ENCODE measurements around the gene CLASP1.

DNA sequence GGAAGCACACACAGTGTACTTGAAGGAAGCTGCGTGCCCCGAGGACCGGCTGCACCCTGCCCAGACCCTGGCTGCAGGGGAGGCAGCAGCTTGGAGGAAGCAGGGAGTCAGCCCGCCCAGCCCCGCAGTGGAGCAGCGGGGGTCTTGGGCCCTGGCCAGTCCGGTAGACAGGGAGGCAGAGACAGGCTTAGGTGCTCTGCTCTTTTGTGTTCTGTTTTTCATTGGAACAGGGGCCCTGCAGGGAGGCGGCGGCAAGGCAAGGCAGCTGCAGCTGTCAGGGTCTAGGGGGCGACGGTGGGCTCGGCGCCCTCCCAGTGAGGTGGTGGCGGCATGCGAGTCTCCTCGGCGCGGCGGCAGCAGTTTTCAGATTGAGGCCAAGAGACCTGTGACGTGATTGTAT, 311.0 kb downstream of the CLASP1 start:
- TF ChIP-seq, protein P1, sequence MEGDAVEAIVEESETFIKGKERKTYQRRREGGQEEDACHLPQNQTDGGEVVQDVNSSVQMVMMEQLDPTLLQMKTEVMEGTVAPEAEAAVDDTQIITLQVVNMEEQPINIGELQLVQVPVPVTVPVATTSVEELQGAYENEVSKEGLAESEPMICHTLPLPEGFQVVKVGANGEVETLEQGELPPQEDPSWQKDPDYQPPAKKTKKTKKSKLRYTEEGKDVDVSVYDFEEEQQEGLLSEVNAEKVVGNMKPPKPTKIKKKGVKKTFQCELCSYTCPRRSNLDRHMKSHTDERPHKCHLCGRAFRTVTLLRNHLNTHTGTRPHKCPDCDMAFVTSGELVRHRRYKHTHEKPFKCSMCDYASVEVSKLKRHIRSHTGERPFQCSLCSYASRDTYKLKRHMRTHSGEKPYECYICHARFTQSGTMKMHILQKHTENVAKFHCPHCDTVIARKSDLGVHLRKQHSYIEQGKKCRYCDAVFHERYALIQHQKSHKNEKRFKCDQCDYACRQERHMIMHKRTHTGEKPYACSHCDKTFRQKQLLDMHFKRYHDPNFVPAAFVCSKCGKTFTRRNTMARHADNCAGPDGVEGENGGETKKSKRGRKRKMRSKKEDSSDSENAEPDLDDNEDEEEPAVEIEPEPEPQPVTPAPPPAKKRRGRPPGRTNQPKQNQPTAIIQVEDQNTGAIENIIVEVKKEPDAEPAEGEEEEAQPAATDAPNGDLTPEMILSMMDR (IDR thresholded peaks at IDR 0.05; ENCODE audit: low read depth, low read length) = no peak
- TF ChIP-seq EZH2phosphoT487 (IDR thresholded peaks at IDR 0.05; ENCODE audit: low read depth) = no peak
